GM12892 (cell line): ENCODE measurements around the gene GUCA2B.

Source experiments
- DNase-seq: peaks from one replicate; pipeline ENCODE4 v3.0.0; 2011; ENCODE audit not compliant: insufficient read length
- FAIRE-seq: peaks from 2 replicates; lab custom pipeline; 2011; peaks lifted over from hg19 to GRCh38; lab: Jason Lieb, UNC
- POLR2A ChIP-seq: IDR thresholded peaks from 2 replicates; pipeline ENCODE4 v1.6.1; 2011; ENCODE audit warnings: low read depth, low read length, control low read depth
- POLR2AphosphoS5 ChIP-seq: IDR thresholded peaks from 2 replicates; pipeline ENCODE4 v1.6.1; 2011; ENCODE audit warnings: low read depth, low read length, control low read depth
- TAF1 ChIP-seq: IDR thresholded peaks from 2 replicates; pipeline ENCODE4 v1.6.1; 2011; ENCODE audit warnings: low read depth, mild to moderate bottlenecking, control low read depth, low read length, borderline replicate concordance

Gene GUCA2B

GRCh38 chr1:42143896-42144710, 9.1 kb upstream of the GUCA2B start:
- TF ChIP-seq POLR2AphosphoS5: no peak
- no peak for TF ChIP-seq POLR2A
- no peak for TF ChIP-seq TAF1
- FAIRE-seq: no peak

GRCh38 chr1:42144711-42145388, 8.4 kb upstream of the GUCA2B start:
- no peak for DNase-seq
- no peak for FAIRE-seq
- TF ChIP-seq POLR2AphosphoS5: no peak
- no peak for TF ChIP-seq TAF1
- no peak for TF ChIP-seq POLR2A

More at GRCh38 chr1:42143896-42144710, 9.1 kb upstream of the GUCA2B start:
- DNase-seq: no peak

GRCh38 chr1:42145389-42145716, 7.9 kb upstream of the GUCA2B start:
- FAIRE-seq: no peak
- DNase-seq: no peak
- no peak for TF ChIP-seq TAF1
- TF ChIP-seq POLR2AphosphoS5: no peak
- no peak for TF ChIP-seq POLR2A

GRCh38 chr1:42145764-42146625, 7.2 kb upstream of the GUCA2B start:
- DNase-seq: no peak
- no peak for FAIRE-seq
- TF ChIP-seq POLR2A (no peak), TAF1 (no peak), POLR2AphosphoS5 (no peak)

- peak; percentile 61 for DNase-seq
- no peak for TF ChIP-seq POLR2A
- no peak for TF ChIP-seq TAF1
- no peak for TF ChIP-seq POLR2AphosphoS5
- FAIRE-seq: peak; percentile 93
Observed at GRCh38 chr1:42146626-42147320, 6.4 kb upstream of the GUCA2B start.

- TF ChIP-seq POLR2A (no peak), TAF1 (no peak), POLR2AphosphoS5 (no peak)
- DNase-seq: no peak
- FAIRE-seq: no peak
Observed at GRCh38 chr1:42148166-42148565, 5.0 kb upstream of the GUCA2B start.

- no peak for FAIRE-seq
- TF ChIP-seq POLR2A: no peak
- DNase-seq: no peak
Observed at GRCh38 chr1:42150651-42151050, 2.6 kb upstream of the GUCA2B start.

- FAIRE-seq (no peak), DNase-seq (no peak)
- TF ChIP-seq POLR2A (no peak), TAF1 (no peak), POLR2AphosphoS5 (no peak)
Observed at GRCh38 chr1:42152119-42152518, 1.1 kb upstream of the GUCA2B start.

GRCh38 chr1:42153624-42154023, 414 bp downstream of the GUCA2B start:
- no peak for TF ChIP-seq POLR2AphosphoS5
- TF ChIP-seq TAF1: no peak
- TF ChIP-seq POLR2A: no peak
- DNase-seq: no peak

GRCh38 chr1:42154685-42155084, 1.5 kb downstream of the GUCA2B start:
- TF ChIP-seq TAF1 (no peak), POLR2AphosphoS5 (no peak), POLR2A (no peak)
- FAIRE-seq: no peak
- no peak for DNase-seq

More at GRCh38 chr1:42153624-42154023, 414 bp downstream of the GUCA2B start:
- no peak for FAIRE-seq

- no peak for DNase-seq
- no peak for FAIRE-seq
- no peak for TF ChIP-seq TAF1
- no peak for TF ChIP-seq POLR2A
Observed at GRCh38 chr1:42155362-42155761, 2.2 kb downstream of the GUCA2B start.

- no peak for TF ChIP-seq POLR2A
- no peak for TF ChIP-seq TAF1
- no peak for TF ChIP-seq POLR2AphosphoS5
- DNase-seq (no peak), FAIRE-seq (no peak)
Observed at GRCh38 chr1:42157667-42158066, 4.5 kb downstream of the GUCA2B start.
